MV-4-11 (cell line): ENCODE data around the gene URB2.
"Not testable (repeated sequence)": the region's sequence is repeated elsewhere in the genome, so short reads cannot be mapped to it uniquely, and the experiment has no call there.

Experiments
- DNase-seq: peaks from one replicate; lab custom pipeline; 2025; lab: John Stamatoyannopoulos, UW

The URB2 gene

GRCh38 chr1:229625915-229626831 is at the start of gene URB2, which contains the start of gene TAF5L:
Gene URB2 (plus strand): TSS chr1:229626247. CDS start chr1:229627634, 1,387 bp downstream.
Gene TAF5L (minus strand): TSS chr1:229626122. CDS start chr1:229614482, 11,640 bp downstream.
- DNase-seq, result peak; percentile 77

- no peak for DNase-seq
Measured at GRCh38 chr1:229578168-229579058, 47.6 kb upstream of the URB2 start.

- peak; percentile 83 for DNase-seq
Measured at GRCh38 chr1:229579059-229579673, 46.9 kb upstream of the URB2 start.

GRCh38 chr1:229581485-229581884 is 44.6 kb upstream of the URB2 start:
- DNase-seq, result no peak

- peak; percentile 23 for DNase-seq
Measured at GRCh38 chr1:229582011-229582694, 43.9 kb upstream of the URB2 start.

GRCh38 chr1:229582715-229583114 is 43.3 kb upstream of the URB2 start:
- DNase-seq, result no peak

GRCh38 chr1:229585338-229585737 is 40.7 kb upstream of the URB2 start:
- DNase-seq, result no peak

GRCh38 chr1:229590119-229590518 is 35.9 kb upstream of the URB2 start:
- no peak for DNase-seq

GRCh38 chr1:229593800-229594199 is 32.2 kb upstream of the URB2 start:
- no peak for DNase-seq

- DNase-seq, result no peak
Measured at GRCh38 chr1:229594227-229595008, 31.6 kb upstream of the URB2 start.

GRCh38 chr1:229595876-229596275 is 30.2 kb upstream of the URB2 start:
- DNase-seq, result not testable (repeated sequence)

GRCh38 chr1:229596925-229597699 is 28.9 kb upstream of the URB2 start:
- DNase-seq, result peak; percentile 91

- DNase-seq, result no peak
Measured at GRCh38 chr1:229597877-229598276, 28.2 kb upstream of the URB2 start.

- DNase-seq, result no peak
Measured at GRCh38 chr1:229599218-229599954, 26.7 kb upstream of the URB2 start.

- no peak for DNase-seq
Measured at GRCh38 chr1:229600229-229600628, 25.8 kb upstream of the URB2 start.

GRCh38 chr1:229603371-229604005 is 22.6 kb upstream of the URB2 start:
- no peak for DNase-seq

- no peak for DNase-seq
Measured at GRCh38 chr1:229607370-229607769, 18.7 kb upstream of the URB2 start.

- DNase-seq, result no peak
Measured at GRCh38 chr1:229608590-229608989, 17.5 kb upstream of the URB2 start.

- no peak for DNase-seq
Measured at GRCh38 chr1:229613938-229614337, 12.1 kb upstream of the URB2 start.
